ENCODE measurements around the gene KCNT1. TPM values are rescaled to one million over a fixed set of nuclear protein-coding genes. Genes with fewer than 3 reads are reported as not detected.

Gene KCNT1
- total RNA-seq, 3 donors from 2014 or later: not detected

GRCh38 chr9:135676891-135677290 is 25.1 kb upstream of the KCNT1 start:
- intact Hi-C loops (cut with DNase I; ENCODE audit: low total_unique reads): no loop called here
- DNase-seq (ENCODE audit: low spot score in 2 of 2): no peak
- H3K27me3 ChIP-seq: peaks cover 0 to 10% of the 10 kb centered on the region in 2 donors
- no peaks in the 10 kb centered on the region for H3K9me3 ChIP-seq
- TF ChIP-seq POLR2A (IDR thresholded peaks at IDR 0.05) (no peak), CTCF (IDR thresholded peaks at IDR 0.05) (no peak), POLR2AphosphoS5 (IDR thresholded peaks at IDR 0.05) (no peak)
- no peaks in the 10 kb centered on the region for H3K36me3 ChIP-seq
- H3K4me3 ChIP-seq: no peak overlapping the region
- H3K4me1 ChIP-seq: no peaks in the 10 kb centered on the region
- no peak overlapping the region for H3K27ac ChIP-seq

- Histone ChIP-seq H3K36me3 (no peaks in the 10 kb centered on the region), H3K4me1 (no peaks in the 10 kb centered on the region), H3K4me3 (no peak overlapping the region), H3K27me3 (peaks cover 0 to 15% of the 10 kb centered on the region in 2 donors), H3K9me3 (no peaks in the 10 kb centered on the region), H3K27ac (no peak overlapping the region)
- no peak for DNase-seq (ENCODE audit: low spot score in 2 of 2)
- no peak for TF ChIP-seq POLR2AphosphoS5 (IDR thresholded peaks at IDR 0.05)
- TF ChIP-seq CTCF (IDR thresholded peaks at IDR 0.05): no peak
- TF ChIP-seq POLR2A (IDR thresholded peaks at IDR 0.05): no peak
- intact Hi-C loops (cut with DNase I; ENCODE audit: low total_unique reads): no loop called here
Measured at GRCh38 chr9:135677641-135678168, 24.3 kb upstream of the KCNT1 start.

GRCh38 chr9:135678236-135679017 is 23.6 kb upstream of the KCNT1 start:
- Histone ChIP-seq H3K27ac (no peak overlapping the region), H3K27me3 (peaks cover 3 to 22% of the 10 kb centered on the region in 2 donors), H3K4me3 (no peak overlapping the region), H3K9me3 (no peaks in the 10 kb centered on the region), H3K4me1 (no peaks in the 10 kb centered on the region), H3K36me3 (no peaks in the 10 kb centered on the region)
- TF ChIP-seq POLR2AphosphoS5 (IDR thresholded peaks at IDR 0.05) (no peak), POLR2A (IDR thresholded peaks at IDR 0.05) (no peak), CTCF (IDR thresholded peaks at IDR 0.05) (no peak)
- no peak for DNase-seq (ENCODE audit: low spot score in 2 of 2)
- intact Hi-C loops (cut with DNase I; ENCODE audit: low total_unique reads): no loop called here

GRCh38 chr9:135680056-135680455 is 21.9 kb upstream of the KCNT1 start:
- no peaks in the 10 kb centered on the region for H3K9me3 ChIP-seq
- TF ChIP-seq POLR2AphosphoS5 (IDR thresholded peaks at IDR 0.05): no peak
- TF ChIP-seq POLR2A (IDR thresholded peaks at IDR 0.05): no peak
- no peak for TF ChIP-seq CTCF (IDR thresholded peaks at IDR 0.05)
- intact Hi-C loops (cut with DNase I; ENCODE audit: low total_unique reads): no loop called here
- no peak overlapping the region for H3K27ac ChIP-seq
- no peaks in the 10 kb centered on the region for H3K36me3 ChIP-seq
- no peaks in the 10 kb centered on the region for H3K4me1 ChIP-seq
- H3K4me3 ChIP-seq: no peak overlapping the region
- peaks cover 3 to 38% of the 10 kb centered on the region in 2 donors for H3K27me3 ChIP-seq
- no peak for DNase-seq (ENCODE audit: low spot score in 2 of 2)

- H3K9me3 ChIP-seq: no peaks in the 10 kb centered on the region
- no peak overlapping the region for H3K27ac ChIP-seq
- peaks cover 3 to 46% of the 10 kb centered on the region in 2 donors for H3K27me3 ChIP-seq
- intact Hi-C loops (cut with DNase I; ENCODE audit: low total_unique reads): no loop called here
- DNase-seq (ENCODE audit: low spot score in 2 of 2): no peak
- no peak overlapping the region for H3K4me3 ChIP-seq
- no peaks in the 10 kb centered on the region for H3K36me3 ChIP-seq
- TF ChIP-seq POLR2A (IDR thresholded peaks at IDR 0.05) (no peak), POLR2AphosphoS5 (IDR thresholded peaks at IDR 0.05) (no peak), CTCF (IDR thresholded peaks at IDR 0.05) (no peak)
- no peaks in the 10 kb centered on the region for H3K4me1 ChIP-seq
Measured at GRCh38 chr9:135681161-135681560, 20.8 kb upstream of the KCNT1 start.

Measured in breast epithelium (tissue), 4 donors.